CD4-positive, alpha-beta T cell treated with Interleukin-6 for 4 hours (primary cell): ENCODE results near the gene UNC13D.
"Not testable (repeated sequence)": the region's sequence is repeated elsewhere in the genome, so short reads cannot be mapped to it uniquely, and the experiment has no call there.

Source experiments
- DNase-seq: peaks from one replicate; pipeline ENCODE4 v3.0.0-alpha.2; 2020; ENCODE audit warnings: mixed read lengths

UNC13D gene

GRCh38 chr17:75819116-75819515, 25.1 kb downstream of the UNC13D start:
- DNase-seq: no peak

- no peak for DNase-seq
Measured at GRCh38 chr17:75818326-75818885, 25.8 kb downstream of the UNC13D start.

- no peak for DNase-seq
Measured at GRCh38 chr17:75817571-75817970, 26.6 kb downstream of the UNC13D start.

GRCh38 chr17:75816693-75817092, 27.5 kb downstream of the UNC13D start:
- DNase-seq: no peak

DNA sequence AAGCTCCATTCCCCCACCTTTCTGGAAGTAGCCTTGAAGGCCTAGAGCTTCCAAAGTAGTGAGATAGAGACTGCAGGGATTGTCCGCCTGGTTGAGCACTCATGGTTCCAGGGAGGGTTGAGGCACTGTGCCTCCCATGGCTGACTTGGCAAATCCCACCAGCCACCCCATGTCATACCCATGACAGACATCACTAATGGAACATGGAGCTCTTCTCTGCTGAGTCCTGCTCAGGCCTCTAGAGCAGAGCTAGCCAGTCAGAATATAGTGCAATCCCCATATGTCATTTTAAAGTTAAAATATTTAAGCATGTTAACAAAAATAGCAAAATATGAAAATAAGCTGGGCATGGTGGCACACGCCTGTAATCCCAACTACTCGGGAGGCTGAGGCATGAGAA, 28.8 kb downstream of the UNC13D start:
- DNase-seq: no peak

- DNase-seq: no peak
Measured at GRCh38 chr17:75814900-75815373, 29.3 kb downstream of the UNC13D start.

- no peak for DNase-seq
Measured at GRCh38 chr17:75814021-75814395, 30.2 kb downstream of the UNC13D start.

- no peak for DNase-seq
Measured at GRCh38 chr17:75813081-75814020, 30.9 kb downstream of the UNC13D start.

GRCh38 chr17:75812096-75813013, 31.8 kb downstream of the UNC13D start:
- DNase-seq: no peak

- no peak for DNase-seq
Measured at GRCh38 chr17:75811174-75811573, 33.0 kb downstream of the UNC13D start.

GRCh38 chr17:75810756-75811155, 33.4 kb downstream of the UNC13D start:
- not testable (repeated sequence) for DNase-seq

DNA sequence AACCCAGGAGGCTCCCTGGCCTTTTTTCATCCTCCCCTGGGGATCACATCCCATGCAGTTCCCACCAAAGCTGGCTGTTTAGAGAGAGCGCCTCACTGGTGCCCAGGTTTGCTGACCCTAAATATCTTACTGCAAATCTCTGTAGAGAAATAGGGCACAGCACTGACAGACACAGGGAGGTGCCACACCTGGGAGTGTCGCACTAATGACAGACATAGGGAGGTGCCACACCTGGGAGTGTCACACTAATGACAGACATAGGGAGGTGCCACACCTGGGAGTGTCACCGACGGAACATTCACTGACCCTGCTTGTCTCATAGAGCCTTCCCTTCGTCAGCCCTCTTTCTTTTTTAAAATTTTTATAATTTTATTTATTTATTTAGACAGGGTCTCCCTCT, 34.0 kb downstream of the UNC13D start:
- no peak for DNase-seq

GRCh38 chr17:75809631-75810111, 34.5 kb downstream of the UNC13D start:
- no peak for DNase-seq

GRCh38 chr17:75808905-75809621, 35.1 kb downstream of the UNC13D start:
- DNase-seq: no peak

GRCh38 chr17:75808549-75808904, 35.7 kb downstream of the UNC13D start:
- no peak for DNase-seq

- no peak for DNase-seq
Measured at GRCh38 chr17:75807861-75808260, 36.3 kb downstream of the UNC13D start.

- no peak for DNase-seq
Measured at GRCh38 chr17:75806822-75807500, 37.2 kb downstream of the UNC13D start.

- DNase-seq: no peak
Measured at GRCh38 chr17:75803883-75804282, 40.3 kb downstream of the UNC13D start.

GRCh38 chr17:75799402-75799801, 44.8 kb downstream of the UNC13D start:
- no peak for DNase-seq

DNA sequence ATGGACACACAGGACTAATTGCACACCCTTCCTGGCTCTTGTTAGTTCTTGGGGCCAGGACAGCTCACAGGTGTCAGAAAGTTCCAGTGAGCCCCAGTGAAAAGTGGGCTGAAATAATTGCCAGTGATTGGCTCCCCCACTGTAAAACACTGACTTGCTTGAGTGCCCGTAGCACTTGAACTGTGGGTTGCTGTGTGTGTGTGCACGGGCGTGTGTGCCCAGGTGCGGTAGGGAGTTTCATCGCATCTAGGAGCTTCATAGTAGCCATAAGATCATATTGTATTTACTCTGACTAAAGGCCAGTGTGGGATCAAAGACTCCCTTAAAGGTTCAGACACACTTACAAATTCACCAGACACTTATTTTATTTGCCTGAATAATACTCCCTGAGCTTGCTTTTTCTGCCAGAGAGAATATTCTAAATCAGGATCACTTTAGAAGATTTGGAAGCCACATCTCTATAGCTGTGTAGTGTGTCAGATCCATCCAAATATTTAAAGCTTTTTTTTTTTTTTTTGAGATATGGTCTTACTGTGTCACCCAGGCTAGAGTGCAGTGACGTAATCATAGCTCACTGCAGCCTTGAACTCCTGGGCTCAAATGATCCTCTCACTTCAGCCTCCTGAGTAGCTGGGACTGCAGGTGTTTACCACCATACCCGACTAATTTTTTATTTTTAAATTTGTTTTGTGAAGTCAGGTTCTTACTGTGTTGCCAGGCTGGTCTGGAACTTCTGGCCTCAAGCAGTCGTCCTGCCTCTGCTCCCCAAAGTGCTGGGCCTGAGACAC, 48.2 kb downstream of the UNC13D start:
- no peak for DNase-seq

DNA sequence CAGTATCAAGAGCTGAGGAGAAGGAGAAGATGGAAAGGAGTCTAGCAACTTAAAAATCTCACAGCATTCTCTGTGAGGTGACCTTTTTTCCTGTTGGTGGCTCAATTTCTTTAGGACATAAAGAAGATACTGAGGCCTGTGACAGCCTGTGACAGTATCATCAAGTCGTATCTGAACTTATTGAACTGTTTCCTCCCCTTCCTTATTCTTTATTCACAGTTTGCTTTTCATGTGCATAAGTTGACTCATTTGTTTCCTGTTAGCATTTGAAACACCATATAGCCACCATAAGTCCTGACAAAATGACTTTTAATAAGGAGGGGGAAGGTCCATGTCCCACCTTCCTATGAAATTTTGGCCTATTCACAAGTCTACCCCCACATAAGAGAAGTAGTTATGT, 50.7 kb downstream of the UNC13D start:
- no peak for DNase-seq
